GM21825 (cell line): ENCODE measurements around the gene DDX60.
"Not testable (repeated sequence)": the region's sequence is repeated elsewhere in the genome, so short reads cannot be mapped to it uniquely, and the experiment has no call there.

ENCODE experiments used
- ATAC-seq: cut with Tn5 transposase; IDR thresholded peaks from one replicate; pipeline ENCODE4 v1.9.1; 2021; ENCODE audit warnings: mild to moderate bottlenecking, moderate library complexity; ENCODE audit not compliant: unreplicated experiment

Gene DDX60

GRCh38 chr4:168318266-168318895, at the start of gene DDX60:
Gene DDX60 (minus strand): TSS chr4:168318752. CDS start chr4:168311259, 7,493 bp downstream.
- ATAC-seq = peak; percentile 98

- ATAC-seq = no peak
Observed at GRCh38 chr4:168367065-168367464, 48.5 kb upstream of the DDX60 start.

GRCh38 chr4:168362025-168362401, 43.5 kb upstream of the DDX60 start:
- ATAC-seq = no peak

- no peak for ATAC-seq
Observed at GRCh38 chr4:168361365-168362024, 42.9 kb upstream of the DDX60 start.

- ATAC-seq = no peak
Observed at GRCh38 chr4:168360271-168360670, 41.7 kb upstream of the DDX60 start.

- no peak for ATAC-seq
Observed at GRCh38 chr4:168357941-168358340, 39.4 kb upstream of the DDX60 start.

DNA sequence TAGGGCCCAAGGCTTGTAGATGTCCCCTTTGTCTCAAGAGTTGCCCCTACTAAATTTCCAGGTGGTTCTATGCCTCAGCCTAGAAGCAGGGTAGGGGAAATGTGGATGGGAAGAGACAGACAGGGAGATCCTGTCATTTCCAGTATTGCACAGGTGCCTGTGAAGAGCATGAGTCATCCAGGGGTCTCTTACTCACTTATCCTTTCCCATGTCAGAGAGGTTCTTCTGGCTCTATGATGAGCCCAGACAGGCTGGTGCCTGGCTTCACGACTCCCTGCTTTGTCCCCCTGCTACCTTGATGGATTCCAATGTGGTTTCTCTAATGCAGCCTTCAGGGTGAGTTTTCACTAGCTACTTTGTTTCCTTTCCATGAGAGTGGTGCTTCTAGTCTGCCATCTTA, 35.2 kb upstream of the DDX60 start:
- no peak for ATAC-seq

DNA sequence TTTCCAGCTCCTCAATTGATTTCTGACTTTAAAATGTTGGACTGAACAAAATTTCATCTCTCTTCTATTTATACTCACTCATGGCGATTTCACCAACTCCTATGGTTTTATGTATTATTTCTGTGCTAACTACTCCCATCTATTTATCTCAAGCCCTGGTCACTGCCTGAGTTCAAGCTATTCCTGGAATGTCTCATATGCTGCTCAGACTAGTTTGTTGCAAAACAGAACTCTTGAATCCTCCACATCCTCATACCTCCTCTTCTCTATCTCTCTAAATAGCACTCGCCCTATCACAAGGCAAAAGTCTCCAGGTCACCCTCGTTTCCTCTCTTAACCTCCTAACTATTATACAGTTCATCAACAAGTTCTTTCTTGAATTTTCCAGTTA, 19.0 kb upstream of the DDX60 start:
- no peak for ATAC-seq

DNA sequence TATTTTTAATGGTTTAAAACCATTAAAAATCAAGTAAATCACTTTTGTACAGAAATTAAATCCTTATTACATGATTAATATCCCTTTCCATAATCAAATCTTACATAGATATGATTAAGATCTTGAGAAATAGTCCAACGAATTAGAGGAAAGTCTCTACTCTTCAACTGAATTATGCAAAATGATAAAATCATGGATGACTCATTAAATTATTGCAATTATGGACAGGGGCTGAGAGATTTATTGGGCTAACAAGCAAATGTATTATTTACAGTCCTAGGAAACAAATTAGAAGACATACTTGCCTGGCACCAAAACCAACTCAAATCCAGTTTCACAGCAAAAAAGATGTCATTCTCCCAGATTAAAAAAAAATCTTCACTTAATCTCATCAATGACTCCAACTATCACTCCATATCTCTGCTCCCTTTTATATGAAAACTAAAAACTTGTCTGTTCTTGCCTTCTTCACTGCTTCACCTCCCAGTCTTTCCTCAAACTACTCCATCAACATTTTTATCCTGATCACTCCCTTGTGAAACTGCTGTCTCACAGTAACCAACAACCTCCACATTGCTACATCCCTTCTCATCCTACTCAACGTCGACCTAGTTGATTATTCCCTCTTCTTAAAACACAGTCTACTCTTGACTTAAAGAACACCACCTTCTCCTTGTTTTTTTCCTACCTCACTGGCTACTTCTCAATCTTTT, 18.4 kb upstream of the DDX60 start:
- no peak for ATAC-seq

- ATAC-seq = no peak
Observed at GRCh38 chr4:168335621-168336020, 17.1 kb upstream of the DDX60 start.

- ATAC-seq = no peak
Observed at GRCh38 chr4:168334053-168334452, 15.5 kb upstream of the DDX60 start.

DNA sequence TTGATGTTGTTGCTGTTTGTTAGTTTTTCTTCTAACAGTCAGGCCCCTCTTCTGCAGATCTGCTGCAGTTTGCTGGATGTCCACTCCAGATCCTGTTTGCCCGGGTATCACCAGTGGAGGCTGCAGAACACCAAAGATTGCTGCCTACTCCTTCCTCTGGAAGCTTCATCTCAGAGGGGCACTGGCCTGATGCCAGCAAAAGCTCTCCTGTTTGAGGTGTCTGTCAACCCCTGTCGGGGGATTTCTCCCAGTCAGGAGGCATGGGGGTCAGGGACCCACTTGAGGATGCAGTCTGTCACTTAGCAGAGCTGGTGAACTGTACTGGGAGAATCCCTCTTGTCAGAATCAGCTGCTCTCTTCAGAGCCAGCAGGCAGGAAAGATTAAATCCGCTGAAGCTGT, 12.0 kb upstream of the DDX60 start:
- not testable (repeated sequence) for ATAC-seq

DNA sequence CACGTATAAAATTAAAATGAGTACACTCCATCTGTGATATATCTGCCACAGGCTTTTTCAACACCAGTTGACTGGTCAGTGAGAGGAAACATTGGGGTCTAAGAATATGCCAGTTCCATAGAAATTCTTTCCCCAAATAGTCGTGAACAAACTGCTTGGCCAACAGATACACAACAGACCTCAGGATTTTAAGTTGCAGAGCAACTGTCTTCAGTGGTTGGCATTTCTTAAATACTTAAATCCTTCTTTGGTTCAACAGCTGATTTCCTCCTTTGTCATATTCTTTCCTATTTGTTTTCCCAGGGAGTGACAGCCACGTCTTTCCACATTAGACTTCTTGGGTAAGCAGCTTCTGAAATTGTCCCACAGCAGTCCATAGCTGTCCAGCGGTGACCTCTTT, 7.0 kb upstream of the DDX60 start:
- ATAC-seq = no peak

DNA sequence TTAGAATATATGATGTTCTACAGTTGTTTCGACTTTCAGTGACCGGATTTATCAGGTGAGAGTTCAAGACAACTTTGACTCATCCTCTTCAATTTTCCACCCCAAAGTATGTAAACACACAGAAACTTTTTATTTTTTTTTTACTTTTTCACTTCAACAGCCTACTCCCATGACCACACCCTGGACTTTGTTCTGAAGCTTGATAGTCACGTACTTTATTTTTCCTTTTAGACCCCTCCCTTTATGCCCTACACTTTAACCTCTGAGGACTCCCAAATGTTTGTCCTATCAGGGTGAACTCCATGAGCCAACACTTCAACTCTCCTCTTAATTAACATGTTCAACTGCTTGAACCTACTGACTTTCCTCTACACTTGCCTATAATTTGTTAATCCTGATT, 2.5 kb upstream of the DDX60 start:
- ATAC-seq = no peak

GRCh38 chr4:168319486-168320019, 1.0 kb upstream of the DDX60 start:
- no peak for ATAC-seq

DNA sequence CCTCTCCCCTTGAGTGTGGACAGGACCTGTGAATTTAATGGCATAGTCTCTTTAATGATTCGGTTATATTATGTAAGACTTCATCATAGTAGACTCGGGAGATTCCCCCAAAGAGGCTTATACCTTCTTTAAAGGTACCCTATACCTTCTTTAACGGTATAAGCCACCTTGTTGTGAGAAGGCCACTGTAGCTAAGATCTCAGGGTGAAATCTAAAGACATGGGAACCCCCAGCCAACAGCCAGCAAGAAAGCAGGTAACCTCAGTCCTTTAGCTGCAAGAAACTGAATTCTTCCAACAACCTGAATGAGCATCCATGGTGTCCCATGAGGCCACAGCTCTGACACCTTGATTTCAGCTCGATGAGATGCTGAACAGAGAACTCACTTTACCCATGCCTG, 931 bp downstream of the DDX60 start:
- no peak for ATAC-seq

- no peak for ATAC-seq
Observed at GRCh38 chr4:168309781-168310180, 8.8 kb downstream of the DDX60 start.

DNA sequence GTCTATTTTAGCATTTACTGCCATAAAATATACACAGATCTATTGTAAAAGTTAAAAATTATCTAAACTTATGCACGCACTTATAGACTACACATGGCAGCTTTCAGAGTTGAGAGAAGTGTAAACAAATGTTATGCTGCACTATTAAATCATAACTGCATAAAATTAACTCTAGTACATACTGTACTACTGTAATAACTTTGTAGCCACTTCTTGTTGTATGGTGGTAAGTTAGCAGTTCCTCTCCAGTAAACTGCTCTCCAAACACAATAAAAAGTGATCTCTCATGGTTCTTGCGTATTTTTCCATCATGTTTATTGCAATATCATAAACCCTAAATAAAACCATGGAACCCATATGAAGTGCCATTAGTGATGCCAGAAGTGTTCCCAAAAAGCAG, 9.6 kb downstream of the DDX60 start:
- ATAC-seq = no peak

DNA sequence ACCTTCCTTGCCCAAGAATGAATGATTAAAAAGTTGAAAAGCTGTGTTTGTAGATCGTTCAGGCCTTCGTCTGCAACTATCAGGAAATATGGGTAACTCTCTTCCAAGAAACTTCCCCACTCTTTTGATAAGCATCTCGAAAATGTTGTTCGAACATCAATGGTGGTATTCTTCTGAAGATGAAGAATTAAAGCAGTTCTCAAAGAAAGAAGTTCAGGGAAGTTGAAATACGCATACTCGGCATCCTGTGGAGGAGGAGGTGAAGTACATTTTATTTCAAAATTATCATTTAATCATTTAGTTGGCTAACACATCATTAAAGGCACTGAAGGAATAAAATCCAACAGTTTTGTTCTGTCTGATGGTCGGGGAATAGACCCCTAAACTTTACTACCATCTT, 12.1 kb downstream of the DDX60 start:
- ATAC-seq = no peak

- no peak for ATAC-seq
Observed at GRCh38 chr4:168304744-168305459, 13.7 kb downstream of the DDX60 start.

DNA sequence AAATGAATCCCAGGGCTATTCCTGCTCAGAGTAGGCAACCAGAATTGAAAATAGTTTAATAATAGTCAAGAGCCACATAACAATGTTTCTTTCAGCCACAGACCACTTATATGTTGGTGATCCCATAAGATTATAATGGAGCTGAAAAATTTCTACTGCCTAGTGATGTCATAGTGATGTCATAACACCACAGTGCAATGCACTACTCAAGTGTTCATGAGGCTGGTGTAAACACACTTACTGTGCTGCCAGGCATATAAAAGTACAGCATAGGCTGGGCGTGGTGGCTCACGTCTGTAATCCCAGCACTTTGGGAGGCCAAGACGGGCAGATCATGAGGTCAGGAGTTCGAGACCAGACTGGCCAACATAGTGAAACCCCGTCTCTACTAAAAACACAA, 15.1 kb downstream of the DDX60 start:
- ATAC-seq = not testable (repeated sequence)
